Testis (tissue), 2 donors: ENCODE results near the gene ABHD10.

ENCODE experiments used
- CTCF ChIP-seq, 3 experiments: fragments of 450-650 bp in 2 of 3; fragments of 200-600 bp in 1 of 3; sonication (generic) in 1 of 3; IDR thresholded peaks; one replicate each; pipeline ENCODE4 v1.5.1; 2016 to 2019; ENCODE audit warnings: antibody characterized with exemption in 3 of 3, mild to moderate bottlenecking in 2 of 3, moderate library complexity in 1 of 3
- POLR2A ChIP-seq: fragments of 450-650 bp; IDR thresholded peaks from one replicate; pipeline ENCODE4 v1.6.1; 2017; ENCODE audit warnings: antibody characterized with exemption, mild to moderate bottlenecking, moderate library complexity

DNA sequence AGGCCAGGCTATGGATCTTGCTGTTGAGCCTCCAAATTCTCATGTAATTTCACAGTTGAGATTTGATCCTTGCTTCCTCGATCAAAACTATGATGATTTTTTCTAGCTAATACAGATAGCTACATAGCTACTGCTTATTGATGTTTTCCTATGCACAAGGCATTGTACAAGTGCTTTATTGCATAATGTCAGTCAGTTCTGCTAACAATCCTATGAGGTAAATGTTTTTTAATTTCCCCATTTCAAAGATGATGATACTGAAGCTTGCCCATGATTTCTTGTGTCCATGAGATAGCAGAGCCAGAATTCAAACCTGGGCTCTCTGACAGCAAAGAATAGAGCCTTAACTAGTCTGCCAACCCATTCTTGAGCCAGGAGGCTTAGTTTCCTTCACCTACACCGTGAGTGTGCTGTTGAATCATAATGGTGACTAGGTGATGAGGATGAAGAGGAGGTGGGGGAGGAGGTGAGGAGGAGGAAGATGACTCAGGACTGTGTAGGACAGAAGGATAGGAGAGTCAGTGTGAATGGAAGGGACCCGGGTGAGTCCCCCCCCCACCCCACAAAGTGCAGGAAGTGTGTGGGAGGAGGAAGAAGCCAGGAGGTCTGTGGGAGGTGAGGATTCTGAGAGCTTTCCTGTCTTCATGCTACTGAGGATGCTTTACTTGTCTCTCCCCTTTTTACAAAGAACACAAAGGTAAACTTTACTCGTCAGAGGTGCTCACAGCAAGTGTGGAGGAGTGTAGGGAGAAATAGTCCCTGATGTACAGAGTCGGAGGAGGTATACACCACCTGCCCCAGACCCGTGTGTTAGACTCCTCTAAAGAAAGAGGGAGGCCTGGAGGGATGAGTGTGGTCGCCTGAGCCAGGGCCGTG is 23.5 kb downstream of the ABHD10 start:
- TF ChIP-seq CTCF (IDR thresholded peaks at IDR 0.05) = no peak
- TF ChIP-seq POLR2A = no peak
